Panc1 (cell line): ENCODE data around the gene PHKA2. TPM values are rescaled to one million over a fixed set of nuclear protein-coding genes. Genes with fewer than 3 reads are reported as not detected.

ENCODE experiments used
- ATAC-seq: fragments of 200-7000 bp; cut with Tn5 transposase; 2 replicates; pipeline ENCODE4 v1.9.1; 2020; ENCODE audit warnings: mild to moderate bottlenecking, moderate library complexity
- BruUV-seq: library from RNA; stranded (reverse); fragments of 400-500 nt; replicated peaks from 2 replicates; lab custom pipeline; 2021; lab: Mats Ljungman, UMichigan
- CTCF ChIA-PET: fragments of 300-600 bp; sonication (Branson Sonifier 250); formaldehyde crosslinking; loops from one replicate; lab custom pipeline; 2022; ENCODE audit warnings: antibody characterized with exemption; lab: Charles Lee
- POLR2A ChIA-PET: fragments of 300-600 bp; sonication (Branson Sonifier 250); formaldehyde crosslinking; loops from one replicate; lab custom pipeline; 2022; ENCODE audit warnings: antibody characterized with exemption; lab: Charles Lee
- DNase-seq: peaks from one replicate; pipeline ENCODE4 v3.0.0-alpha.2; 2010; ENCODE audit warnings: low read depth, low spot score
- H3K27ac ChIP-seq: 2 replicates; pipeline ENCODE4 v1.5.1; 2011; ENCODE audit warnings: mild to moderate bottlenecking, low read length, inconsistent platforms
- H3K27me3 ChIP-seq: fragments of 200-500 bp; sonication (Bioruptor generic); 2 replicates; pipeline ENCODE4 v1.6.0; 2014; ENCODE audit warnings: low read length, inconsistent platforms; ENCODE audit not compliant: control insufficient read depth, insufficient read depth
- H3K36me3 ChIP-seq: fragments of 200-500 bp; sonication (Bioruptor generic); 2 replicates; pipeline ENCODE4 v1.5.1; 2014; ENCODE audit warnings: inconsistent platforms, mild to moderate bottlenecking, low read length, moderate library complexity; ENCODE audit not compliant: control insufficient read depth, insufficient read depth
- H3K4me1 ChIP-seq: 2 replicates; pipeline ENCODE4 v1.5.1; 2011; ENCODE audit warnings: inconsistent platforms, mild to moderate bottlenecking, low read length, moderate library complexity; ENCODE audit not compliant: control insufficient read depth, insufficient read depth
- H3K4me3 ChIP-seq, 2 experiments: 2 replicates each; pipeline ENCODE4 v1.5.1; 2011 to 2012; ENCODE audit warnings: low read depth in 2 of 2, low read length in 2 of 2, mild to moderate bottlenecking in 2 of 2, inconsistent platforms in 1 of 2, moderate library complexity in 1 of 2
- H3K9me3 ChIP-seq: fragments of 200-500 bp; sonication (Bioruptor generic); 2 replicates; pipeline ENCODE4 v1.5.1; 2014; ENCODE audit warnings: low read depth, mild to moderate bottlenecking, inconsistent platforms, low read length, moderate library complexity; ENCODE audit not compliant: control insufficient read depth, insufficient read depth
- CTCF ChIP-seq: fragments of 450-650 bp; IDR thresholded peaks from 2 replicates; pipeline ENCODE4 v1.5.1; 2017; ENCODE audit warnings: mild to moderate bottlenecking
- POLR2AphosphoS5 ChIP-seq: IDR thresholded peaks from 2 replicates; pipeline ENCODE4 v1.6.1; 2012; ENCODE audit warnings: mild to moderate bottlenecking, low read depth, low read length, moderate library complexity
- REST ChIP-seq, 2 experiments: IDR thresholded peaks; 2 replicates each; pipeline ENCODE4 v1.6.1; 2011 to 2012; ENCODE audit warnings: low read depth in 2 of 2, control low read depth in 1 of 2, low read length in 1 of 2, mild to moderate bottlenecking in 1 of 2, moderate library complexity in 1 of 2; ENCODE audit not compliant: insufficient read depth in 1 of 2
- SIN3A ChIP-seq: IDR thresholded peaks from 2 replicates; pipeline ENCODE4 v1.6.1; 2012; ENCODE audit warnings: low read depth, mild to moderate bottlenecking, low read length, moderate library complexity, borderline replicate concordance; ENCODE audit not compliant: insufficient read depth
- TCF7L2 ChIP-seq: IDR thresholded peaks from 2 replicates; pipeline ENCODE4 v1.6.1; 2011; ENCODE audit warnings: mild to moderate bottlenecking, low read depth, low read length, inconsistent platforms
- in situ Hi-C: cut with HindIII; loops from 2 replicates; pipeline ENCODE4 v1.10.0; 2016; ENCODE audit warnings: low sequenced_read_pairs, low pct_unique_long_range_greater_than_20kb
- intact Hi-C: fragments of 100-400 bp; cut with micrococcal nuclease; formaldehyde crosslinking; loops from one replicate; pipeline ENCODE4 v1.10.0; 2022; ENCODE audit not compliant: unreplicated experiment
- total RNA-seq: library from RNA; stranded (reverse); gene quantifications from one replicate; pipeline ENCODE4 v1.2.1, GENCODE V29; 2021; ENCODE audit not compliant: unreplicated experiment

Gene PHKA2
- total RNA-seq, 1 experiment from 2014 or later: 20.6 TPM

- DNase-seq (no peak), ATAC-seq (no peak)
- H3K4me1 ChIP-seq: no peaks in the 10 kb centered on the region
- no peaks in the 10 kb centered on the region for H3K36me3 ChIP-seq
- TF ChIP-seq REST (IDR thresholded peaks at IDR 0.05; ENCODE audit: insufficient read depth in 1 of 2, low read depth in 2 of 2, low read length in 1 of 2) (no peak), TCF7L2 (no peak), SIN3A (no peak), POLR2AphosphoS5 (no peak), CTCF (no peak)
- POLR2A ChIA-PET: interaction anchor here (0.7 kb wide), 1 partner anchor 1452 kb away, joined by 17 read pairs; no protein-coding TSS in a partner anchor
- intact Hi-C loops: no loop called here
- in situ Hi-C loops: no loop called here
- H3K27ac ChIP-seq: no peak overlapping the region
- CTCF ChIA-PET: no interaction called here
- no peak overlapping the region for H3K4me3 ChIP-seq
- no TSS peak for BruUV-seq
- no peaks in the 10 kb centered on the region for H3K9me3 ChIP-seq
- H3K27me3 ChIP-seq: no peaks in the 10 kb centered on the region
Observed at GRCh38 chrX:18961686-18962085, 22.2 kb downstream of the PHKA2 start.

- CTCF ChIA-PET: no interaction called here
- no TSS peak for BruUV-seq
Observed at GRCh38 chrX:18956303-18957032, 27.4 kb downstream of the PHKA2 start.

More at GRCh38 chrX:18956303-18957032, 27.4 kb downstream of the PHKA2 start:
- Histone ChIP-seq H3K27me3 (no peaks in the 10 kb centered on the region), H3K36me3 (no peaks in the 10 kb centered on the region), H3K27ac (no peak overlapping the region), H3K9me3 (no peaks in the 10 kb centered on the region), H3K4me3 (no peak overlapping the region), H3K4me1 (no peaks in the 10 kb centered on the region)
- TF ChIP-seq CTCF (no peak), SIN3A (no peak), POLR2AphosphoS5 (no peak), REST (IDR thresholded peaks at IDR 0.05; ENCODE audit: insufficient read depth in 1 of 2, low read depth in 2 of 2, low read length in 1 of 2) (no peak), TCF7L2 (no peak)
- POLR2A ChIA-PET: no interaction called here
- DNase-seq (no peak), ATAC-seq (no peak)
- in situ Hi-C loops: no loop called here
- intact Hi-C loops: no loop called here
